ENCODE measurements around the gene DUSP23.

The DUSP23 gene

DNA sequence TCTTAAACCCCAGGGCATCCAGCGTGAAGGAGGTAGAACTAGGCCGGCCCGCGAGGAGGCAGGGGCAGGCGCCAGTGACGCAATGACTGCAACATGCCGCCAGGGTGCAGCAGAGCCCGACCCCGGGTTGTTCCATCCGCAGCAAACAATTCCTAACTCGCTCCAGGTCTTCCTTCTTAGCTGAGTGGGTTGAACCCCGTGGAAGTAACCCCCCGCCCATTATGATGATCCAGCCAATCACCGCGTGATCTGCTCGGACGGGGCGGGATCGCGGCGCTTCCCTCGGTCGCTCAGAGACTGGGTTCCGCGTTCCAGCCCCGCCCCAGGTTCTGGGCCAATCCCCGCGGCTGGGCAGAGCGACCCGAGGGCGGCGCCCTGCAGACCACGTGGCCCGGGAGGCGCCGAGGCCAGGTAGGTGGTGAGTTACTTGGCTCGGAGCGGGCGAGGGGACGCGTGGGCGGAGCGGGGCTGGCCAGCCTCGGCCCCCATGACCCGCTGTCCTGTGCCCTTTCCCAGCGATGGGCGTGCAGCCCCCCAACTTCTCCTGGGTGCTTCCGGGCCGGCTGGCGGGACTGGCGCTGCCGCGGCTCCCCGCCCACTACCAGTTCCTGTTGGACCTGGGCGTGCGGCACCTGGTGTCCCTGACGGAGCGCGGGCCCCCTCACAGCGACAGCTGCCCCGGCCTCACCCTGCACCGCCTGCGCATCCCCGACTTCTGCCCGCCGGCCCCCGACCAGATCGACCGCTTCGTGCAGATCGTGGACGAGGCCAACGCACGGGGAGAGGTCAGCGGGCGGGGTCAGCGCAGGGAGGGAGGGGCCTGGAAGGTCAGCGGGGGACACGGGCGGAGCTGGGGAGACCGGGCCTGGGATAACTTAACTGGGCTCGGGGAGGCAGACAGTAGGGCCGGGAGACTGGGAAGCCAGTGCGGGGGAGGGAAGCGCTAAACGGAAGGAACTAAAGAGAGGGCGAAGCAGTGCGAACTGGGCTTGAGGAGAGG is at the start of gene DUSP23:
DUSP23 (plus strand) TSS at position 380 of the 1,000 bp plus-strand sequence; CDS start at position 519, 139 bp downstream.
- DNase-seq, result peak; percentile 98 to 99

- DNase-seq, result no peak
Measured at GRCh38 chr1:159737238-159737916, 43.4 kb upstream of the DUSP23 start.

- no peak for DNase-seq
Measured at GRCh38 chr1:159743651-159744410, 36.9 kb upstream of the DUSP23 start.

GRCh38 chr1:159746666-159747065 is 34.1 kb upstream of the DUSP23 start:
- no peak for DNase-seq

DNA sequence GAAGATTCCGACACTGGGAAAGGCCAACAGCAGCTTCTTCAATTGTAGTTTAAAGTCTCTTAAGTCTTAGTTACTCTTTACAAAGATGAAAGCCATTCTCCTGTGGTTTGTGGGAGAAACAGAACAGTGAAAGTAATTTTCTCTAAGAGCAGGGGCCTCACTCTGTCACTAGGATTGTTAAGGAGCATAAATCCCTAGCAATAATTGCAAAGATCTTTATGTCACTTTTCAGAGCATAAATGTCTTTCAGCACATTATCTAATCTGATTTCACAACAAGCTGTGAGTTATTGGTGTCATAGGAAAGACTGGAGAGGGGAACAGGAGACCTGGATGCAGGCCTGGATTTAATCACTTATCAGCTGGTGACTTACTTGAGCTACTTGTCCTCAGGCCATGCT is 32.4 kb upstream of the DUSP23 start:
- no peak for DNase-seq

- DNase-seq, result no peak
Measured at GRCh38 chr1:159749630-159750029, 31.1 kb upstream of the DUSP23 start.

GRCh38 chr1:159750621-159751020 is 30.1 kb upstream of the DUSP23 start:
- no peak for DNase-seq

GRCh38 chr1:159751031-159751430 is 29.7 kb upstream of the DUSP23 start:
- DNase-seq, result no peak

DNA sequence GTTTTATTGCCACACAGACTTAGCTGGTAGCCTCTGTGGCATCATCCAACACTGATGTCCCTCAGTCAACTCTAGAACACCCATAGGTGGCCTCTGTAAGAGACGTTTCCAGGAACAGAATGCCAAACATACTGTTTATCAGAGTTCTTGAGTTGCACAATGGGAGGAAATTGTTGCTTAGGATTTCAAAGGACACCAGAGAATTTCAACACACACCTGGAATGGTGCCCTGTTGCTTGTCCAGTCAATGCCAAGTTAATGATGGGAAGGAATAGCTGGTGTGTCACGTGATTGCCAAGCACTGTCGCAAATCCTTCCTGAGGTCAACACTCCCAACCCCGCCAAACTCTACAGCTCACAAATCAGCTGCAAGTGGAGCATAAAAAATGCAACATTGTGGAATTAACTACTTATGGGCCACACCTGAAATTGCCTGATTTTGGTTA is 28.6 kb upstream of the DUSP23 start:
- no peak for DNase-seq

DNA sequence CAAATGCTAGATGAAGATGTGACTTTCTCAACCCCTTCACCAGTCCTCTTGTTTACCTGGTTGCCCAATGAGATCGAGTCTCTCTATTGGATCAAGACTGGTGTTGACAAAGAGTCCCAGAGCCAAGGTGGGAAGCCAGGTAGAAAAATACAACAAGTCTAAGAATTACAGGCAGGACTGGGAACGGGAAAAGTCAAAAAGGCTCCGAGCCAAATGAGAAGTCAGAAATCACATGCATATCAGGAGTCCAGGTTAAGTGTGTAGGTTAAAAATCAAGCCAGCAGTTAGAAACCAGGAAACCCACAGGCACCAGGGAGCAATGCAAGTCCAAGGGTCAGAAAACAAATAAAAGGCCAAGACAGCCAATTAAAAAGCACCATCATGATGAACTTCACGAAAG is 27.4 kb upstream of the DUSP23 start:
- DNase-seq, result no peak

DNA sequence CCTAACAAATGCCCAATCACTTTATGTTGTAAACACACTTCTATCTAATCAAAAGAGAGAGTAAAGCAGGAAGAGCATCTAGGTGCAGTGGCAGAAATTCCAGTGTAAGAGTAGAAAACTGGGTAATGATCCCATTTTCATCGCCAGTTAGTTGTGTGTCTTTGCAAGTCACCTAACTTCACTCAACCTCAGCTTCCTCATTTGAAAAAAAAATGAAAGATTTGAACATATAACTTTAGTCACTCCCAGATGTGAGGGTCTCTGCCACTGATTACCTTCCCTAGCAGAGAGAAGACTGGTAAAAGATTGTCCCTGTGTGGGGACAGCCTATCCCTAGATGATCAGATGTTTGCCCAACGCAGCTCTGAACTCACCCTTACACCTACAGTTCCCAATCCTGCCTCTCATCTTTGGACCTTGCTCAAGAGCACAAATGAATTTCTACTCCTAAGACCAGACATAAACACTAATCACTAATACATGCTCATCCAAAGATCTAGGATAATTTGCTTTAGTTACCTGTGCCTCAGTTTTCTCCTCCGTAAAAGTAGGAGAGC is 25.2 kb upstream of the DUSP23 start:
- no peak for DNase-seq

DNA sequence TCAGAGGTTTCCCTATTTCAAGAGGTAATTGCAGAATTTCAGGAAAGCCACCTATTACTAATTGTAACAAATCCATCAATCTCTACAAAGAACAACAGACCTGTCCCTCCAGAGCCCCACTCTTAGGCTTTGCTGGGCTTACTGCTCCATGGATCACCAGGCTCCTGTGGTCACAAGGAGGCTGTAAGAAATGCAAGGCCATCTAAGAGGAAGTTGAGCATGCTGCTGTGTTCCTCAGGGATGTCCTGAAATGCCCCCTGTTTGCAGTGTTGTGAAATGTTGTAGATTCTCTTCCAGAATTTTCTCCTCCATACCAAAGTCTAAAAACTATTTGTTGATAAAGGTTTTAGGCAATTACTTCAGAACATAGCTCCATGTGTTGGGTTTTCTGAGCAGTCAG is 24.4 kb upstream of the DUSP23 start:
- no peak for DNase-seq

DNA sequence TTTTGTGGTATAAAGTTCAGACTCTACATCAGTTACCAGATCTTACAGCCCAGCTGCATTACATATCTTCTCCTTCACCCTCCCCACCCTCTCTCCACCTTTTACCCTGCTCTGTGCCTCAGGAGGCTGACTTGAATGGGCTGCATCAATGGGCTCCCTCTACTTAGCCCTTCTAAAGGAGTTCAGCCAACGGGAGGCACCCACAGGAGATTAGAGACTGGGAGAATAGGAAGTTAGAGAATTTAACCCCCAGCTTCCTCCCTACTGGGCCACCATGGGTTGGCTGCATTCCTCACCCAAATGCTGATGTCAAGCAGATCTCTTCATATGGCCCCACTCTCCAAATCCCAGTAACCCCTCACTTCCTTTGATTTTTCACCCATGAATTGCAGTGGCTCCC is 17.1 kb upstream of the DUSP23 start:
- no peak for DNase-seq

- DNase-seq, result no peak
Measured at GRCh38 chr1:159765806-159766205, 15.0 kb upstream of the DUSP23 start.

- DNase-seq, result no peak
Measured at GRCh38 chr1:159771127-159771895, 9.5 kb upstream of the DUSP23 start.

DNA sequence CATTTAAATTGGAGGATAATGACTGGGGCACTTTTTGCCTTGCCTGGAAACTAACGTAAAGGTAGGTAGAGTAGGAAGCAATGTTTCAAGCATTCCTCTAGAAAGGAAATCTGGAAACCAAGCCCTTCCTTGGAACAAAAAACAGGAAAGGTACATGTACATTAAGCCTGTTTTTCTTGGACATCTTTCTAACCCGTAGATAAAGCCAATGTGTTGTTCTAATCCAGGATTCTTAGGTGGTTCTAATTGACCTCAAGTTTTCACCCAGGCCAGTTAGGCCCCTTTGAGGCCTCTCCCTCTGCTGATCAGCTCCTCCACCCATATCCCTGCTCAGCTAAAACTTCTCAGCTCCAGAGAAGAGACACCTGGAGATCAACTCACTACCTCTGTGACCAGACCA is 6.3 kb upstream of the DUSP23 start:
- DNase-seq, result no peak

- no peak for DNase-seq
Measured at GRCh38 chr1:159775716-159776115, 5.0 kb upstream of the DUSP23 start.

DNA sequence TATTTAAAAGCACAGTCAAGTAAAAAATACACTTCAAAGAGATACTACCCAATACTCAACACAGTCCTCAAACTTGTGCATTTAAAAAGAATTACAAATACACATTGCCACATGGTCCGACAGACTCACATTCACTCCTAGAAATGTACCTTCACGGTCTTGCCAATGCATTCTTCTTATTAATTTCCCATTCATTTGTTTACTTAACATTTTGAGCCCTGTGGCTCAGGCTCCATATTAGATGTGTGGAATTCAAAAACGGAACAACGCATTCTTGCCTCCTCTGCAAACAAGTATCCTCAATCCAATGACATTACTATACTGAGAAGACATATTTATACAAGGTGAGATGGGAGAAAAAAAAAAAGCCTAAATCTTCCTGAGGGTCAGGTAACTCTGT is 2.5 kb upstream of the DUSP23 start:
- DNase-seq, result no peak

- no peak for DNase-seq
Measured at GRCh38 chr1:159779403-159779851, 1.3 kb upstream of the DUSP23 start.

DNA sequence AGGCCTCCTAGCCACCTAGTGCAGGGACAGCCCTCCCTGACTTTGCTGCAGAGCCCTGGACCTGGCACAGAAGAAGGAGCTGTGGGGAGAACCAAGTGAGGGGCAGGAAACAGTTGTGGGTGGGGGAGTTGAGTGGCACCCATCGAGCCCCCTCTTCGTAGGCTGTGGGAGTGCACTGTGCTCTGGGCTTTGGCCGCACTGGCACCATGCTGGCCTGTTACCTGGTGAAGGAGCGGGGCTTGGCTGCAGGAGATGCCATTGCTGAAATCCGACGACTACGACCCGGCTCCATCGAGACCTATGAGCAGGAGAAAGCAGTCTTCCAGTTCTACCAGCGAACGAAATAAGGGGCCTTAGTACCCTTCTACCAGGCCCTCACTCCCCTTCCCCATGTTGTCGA is 1.2 kb downstream of the DUSP23 start:
- no peak for DNase-seq

- no peak for DNase-seq
Measured at GRCh38 chr1:159783724-159784123, 3.0 kb downstream of the DUSP23 start.

DNA sequence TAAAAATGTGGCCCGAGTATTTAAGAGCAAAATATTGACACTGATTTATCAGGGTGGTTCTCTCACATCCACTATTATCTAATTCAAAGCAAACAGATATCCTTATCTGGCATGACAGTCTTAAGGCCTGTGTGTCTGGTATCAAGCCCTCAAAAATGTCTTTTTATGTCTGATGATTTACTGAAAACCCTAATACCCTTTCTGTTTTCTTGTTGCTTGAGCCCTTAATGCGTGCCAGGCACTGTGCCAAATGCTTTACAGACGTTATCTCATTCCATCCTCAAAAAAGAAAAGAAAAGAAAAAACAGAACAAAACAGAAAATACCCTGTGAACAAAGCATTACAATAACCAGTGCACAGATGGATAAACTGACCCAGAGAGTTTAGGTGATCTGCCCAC is 5.7 kb downstream of the DUSP23 start:
- DNase-seq, result no peak
